ENCODE data around the gene MAP3K14. TPM values are rescaled to one million over a fixed set of nuclear protein-coding genes. Genes with fewer than 3 reads are reported as not detected.

The MAP3K14 gene
- total RNA-seq, 1 experiment from 2014 or later = 3.0 TPM

- Histone ChIP-seq H3K4me1 (ENCODE audit: insufficient read depth, low read length, poor library complexity, severe bottlenecking) (no peaks in the 10 kb centered on the region), H3K27ac (ENCODE audit: low read depth, low read length, poor library complexity, severe bottlenecking) (no peak overlapping the region), H3K9me3 (ENCODE audit: low read depth, low read length, poor library complexity, severe bottlenecking) (no peaks in the 10 kb centered on the region), H3K27me3 (replicated peaks; ENCODE audit: insufficient read depth, low read depth, low read length, poor library complexity) (no peaks in the 10 kb centered on the region), H3K4me3 (ENCODE audit: low read depth, low read length, poor library complexity, severe bottlenecking) (no peak overlapping the region), H3K36me3 (ENCODE audit: insufficient read depth, low read length, poor library complexity, severe bottlenecking) (no peaks in the 10 kb centered on the region)
- no peak for DNase-seq (ENCODE audit: low spot score)
- intact Hi-C loops (cut with micrococcal nuclease; ENCODE audit: unreplicated experiment) = no loop called here
- no peak for TF ChIP-seq EZH2 (IDR thresholded peaks at IDR 0.05; ENCODE audit: borderline replicate concordance, low read depth, low read length, poor library complexity, severe bottlenecking)
- no peak for TF ChIP-seq CTCF (conservative IDR thresholded peaks at IDR 0.05; ENCODE audit: low read depth, low read length)
- ChIA-PET POLR2A (ENCODE audit: low non-redundant PET) (interaction anchor here (0.6 kb wide), 1 partner anchor 15 kb away, joined by 4 read pairs; no protein-coding TSS in a partner anchor), CTCF (no interaction called here)
- no TSS peak for BruUV-seq (replicated peaks)
Measured at GRCh38 chr17:45257115-45257514, 59.7 kb downstream of the MAP3K14 start.

GRCh38 chr17:45256114-45256966 is 60.5 kb downstream of the MAP3K14 start:
- H3K4me1 ChIP-seq (ENCODE audit: insufficient read depth, low read length, poor library complexity, severe bottlenecking) = no peaks in the 10 kb centered on the region
- intact Hi-C loops (cut with micrococcal nuclease; ENCODE audit: unreplicated experiment) = no loop called here
- H3K4me3 ChIP-seq (ENCODE audit: low read depth, low read length, poor library complexity, severe bottlenecking) = no peak overlapping the region
- no peak for DNase-seq (ENCODE audit: low spot score)
- H3K9me3 ChIP-seq (ENCODE audit: low read depth, low read length, poor library complexity, severe bottlenecking) = no peaks in the 10 kb centered on the region
- H3K27me3 ChIP-seq (replicated peaks; ENCODE audit: insufficient read depth, low read depth, low read length, poor library complexity) = no peaks in the 10 kb centered on the region
- no peaks in the 10 kb centered on the region for H3K36me3 ChIP-seq (ENCODE audit: insufficient read depth, low read length, poor library complexity, severe bottlenecking)
- POLR2A ChIA-PET (ENCODE audit: low non-redundant PET) = interaction anchor here (0.6 kb wide), 1 partner anchor 14 kb away, joined by 4 read pairs; no protein-coding TSS in a partner anchor
- no peak overlapping the region for H3K27ac ChIP-seq (ENCODE audit: low read depth, low read length, poor library complexity, severe bottlenecking)
- CTCF ChIA-PET = no interaction called here
- no TSS peak for BruUV-seq (replicated peaks)
- TF ChIP-seq CTCF (conservative IDR thresholded peaks at IDR 0.05; ENCODE audit: low read depth, low read length) (no peak), EZH2 (IDR thresholded peaks at IDR 0.05; ENCODE audit: borderline replicate concordance, low read depth, low read length, poor library complexity, severe bottlenecking) (no peak)

GRCh38 chr17:45255358-45255757 is 61.5 kb downstream of the MAP3K14 start:
- intact Hi-C loops (cut with micrococcal nuclease; ENCODE audit: unreplicated experiment) = no loop called here
- DNase-seq (ENCODE audit: low spot score) = no peak
- Histone ChIP-seq H3K27me3 (replicated peaks; ENCODE audit: insufficient read depth, low read depth, low read length, poor library complexity) (no peaks in the 10 kb centered on the region), H3K27ac (ENCODE audit: low read depth, low read length, poor library complexity, severe bottlenecking) (no peak overlapping the region), H3K9me3 (ENCODE audit: low read depth, low read length, poor library complexity, severe bottlenecking) (no peaks in the 10 kb centered on the region), H3K36me3 (ENCODE audit: insufficient read depth, low read length, poor library complexity, severe bottlenecking) (no peaks in the 10 kb centered on the region), H3K4me3 (ENCODE audit: low read depth, low read length, poor library complexity, severe bottlenecking) (no peak overlapping the region), H3K4me1 (ENCODE audit: insufficient read depth, low read length, poor library complexity, severe bottlenecking) (no peaks in the 10 kb centered on the region)
- CTCF ChIA-PET = no interaction called here
- POLR2A ChIA-PET (ENCODE audit: low non-redundant PET) = no interaction called here
- TF ChIP-seq CTCF (conservative IDR thresholded peaks at IDR 0.05; ENCODE audit: low read depth, low read length) = no peak
- no peak for TF ChIP-seq EZH2 (IDR thresholded peaks at IDR 0.05; ENCODE audit: borderline replicate concordance, low read depth, low read length, poor library complexity, severe bottlenecking)
- BruUV-seq (replicated peaks) = no TSS peak

Data from A673 (cell line).